Left kidney (tissue), 2 donors: Measurements from ENCODE around the gene ZGLP1. TPM values are rescaled to one million over a fixed set of nuclear protein-coding genes. Genes with fewer than 3 reads are reported as not detected.
"Not testable (repeated sequence)": the region's sequence is repeated elsewhere in the genome, so short reads cannot be mapped to it uniquely, and the experiment has no call there.

ENCODE experiments used
- DNase-seq: peaks from one replicate; pipeline ENCODE4 v3.0.0-alpha.2; 2013
- polyA plus RNA-seq: library from polyadenylated mRNA; unstranded; fragments of 120-200 nt; gene quantifications from one replicate; pipeline ENCODE4 v1.2.1, GENCODE V29; 2013; ENCODE audit not compliant: insufficient read length

ZGLP1 gene
- polyA plus RNA-seq, 1 donor, result 7.1 TPM

- DNase-seq, result no peak
Measured at GRCh38 chr19:10295305-10295846, 14.2 kb downstream of the ZGLP1 start.

- DNase-seq, result no peak
Measured at GRCh38 chr19:10294368-10294697, 15.3 kb downstream of the ZGLP1 start.

GRCh38 chr19:10293637-10294367, 15.8 kb downstream of the ZGLP1 start:
- no peak for DNase-seq

DNA sequence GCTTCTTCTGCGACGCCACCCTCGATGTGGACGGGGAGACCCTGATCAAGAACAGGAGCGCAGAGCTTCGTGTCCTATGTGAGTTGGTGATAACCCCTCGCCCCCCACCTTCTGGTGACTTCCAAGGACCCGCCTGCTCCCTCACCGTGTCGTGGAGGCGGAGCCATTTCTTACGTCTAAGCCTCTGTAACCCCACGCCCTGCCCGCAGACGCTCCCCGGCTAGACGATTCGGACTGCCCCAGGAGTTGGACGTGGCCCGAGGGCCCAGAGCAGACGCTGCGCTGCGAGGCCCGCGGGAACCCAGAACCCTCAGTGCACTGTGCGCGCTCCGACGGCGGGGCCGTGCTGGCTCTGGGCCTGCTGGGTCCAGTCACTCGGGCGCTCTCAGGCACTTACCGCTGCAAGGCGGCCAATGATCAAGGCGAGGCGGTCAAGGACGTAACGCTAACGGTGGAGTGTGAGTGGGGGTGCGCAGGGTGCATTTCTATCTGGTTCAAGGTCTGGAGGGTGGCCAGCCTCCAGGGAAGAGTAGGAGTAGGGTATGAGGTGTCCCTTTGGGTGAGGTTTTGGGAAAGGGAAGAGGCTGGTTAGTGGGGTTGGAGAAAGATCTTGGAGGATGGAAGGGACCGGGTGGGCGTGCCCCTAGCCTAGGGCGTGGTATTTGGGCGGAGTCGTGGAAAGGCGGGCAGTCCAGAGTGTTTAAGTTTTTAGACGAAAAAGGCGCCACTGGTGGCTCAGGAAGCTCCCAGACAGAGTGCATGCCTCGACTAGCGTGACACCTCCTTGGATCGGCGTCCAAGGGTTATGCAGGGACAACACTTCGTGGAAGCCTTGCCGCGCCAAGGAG, 16.6 kb downstream of the ZGLP1 start:
- no peak for DNase-seq

DNA sequence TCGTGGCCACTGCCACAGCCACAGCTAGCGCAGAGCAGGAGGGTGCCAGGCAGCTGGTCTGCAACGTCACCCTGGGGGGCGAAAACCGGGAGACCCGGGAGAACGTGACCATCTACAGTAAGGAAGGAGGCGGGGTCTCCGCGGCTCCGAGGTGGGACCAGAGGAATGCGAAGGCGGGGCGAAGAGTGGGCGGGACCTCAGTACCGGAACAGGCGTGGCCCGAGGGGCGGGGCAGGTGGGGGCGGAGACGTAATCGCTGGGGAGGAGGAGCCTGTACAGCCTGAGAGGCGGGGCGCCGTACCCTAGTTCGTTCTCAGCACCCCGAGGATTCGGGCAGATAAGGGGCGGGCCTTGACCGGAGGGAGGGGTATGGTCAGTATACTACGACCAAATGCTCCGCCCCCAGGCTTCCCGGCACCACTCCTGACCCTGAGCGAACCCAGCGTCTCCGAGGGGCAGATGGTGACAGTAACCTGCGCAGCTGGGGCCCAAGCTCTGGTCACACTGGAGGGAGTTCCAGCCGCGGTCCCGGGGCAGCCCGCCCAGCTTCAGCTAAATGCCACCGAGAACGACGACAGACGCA, 17.3 kb downstream of the ZGLP1 start:
- no peak for DNase-seq

DNA sequence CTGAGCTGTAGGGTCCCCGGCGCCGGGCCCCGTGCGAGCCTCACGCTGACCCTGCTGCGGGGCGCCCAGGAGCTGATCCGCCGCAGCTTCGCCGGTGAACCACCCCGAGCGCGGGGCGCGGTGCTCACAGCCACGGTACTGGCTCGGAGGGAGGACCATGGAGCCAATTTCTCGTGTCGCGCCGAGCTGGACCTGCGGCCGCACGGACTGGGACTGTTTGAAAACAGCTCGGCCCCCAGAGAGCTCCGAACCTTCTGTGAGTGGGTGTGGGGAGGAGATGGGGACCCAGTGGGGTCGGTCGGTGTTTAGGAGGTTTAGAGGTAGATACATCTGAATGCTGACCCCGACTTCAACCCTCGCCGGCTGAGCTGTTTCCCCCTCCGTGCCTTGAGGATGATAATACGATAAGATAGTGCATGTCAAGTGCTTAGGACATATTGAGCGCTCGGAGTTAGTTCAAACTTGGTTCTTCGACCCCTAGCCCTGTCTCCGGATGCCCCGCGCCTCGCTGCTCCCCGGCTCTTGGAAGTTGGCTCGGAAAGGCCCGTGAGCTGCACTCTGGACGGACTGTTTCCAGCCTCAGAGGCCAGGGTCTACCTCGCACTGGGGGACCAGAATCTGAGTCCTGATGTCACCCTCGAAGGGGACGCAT, 17.9 kb downstream of the ZGLP1 start:
- no peak for DNase-seq

GRCh38 chr19:10290876-10291553, 18.6 kb downstream of the ZGLP1 start:
- DNase-seq, result no peak

DNA sequence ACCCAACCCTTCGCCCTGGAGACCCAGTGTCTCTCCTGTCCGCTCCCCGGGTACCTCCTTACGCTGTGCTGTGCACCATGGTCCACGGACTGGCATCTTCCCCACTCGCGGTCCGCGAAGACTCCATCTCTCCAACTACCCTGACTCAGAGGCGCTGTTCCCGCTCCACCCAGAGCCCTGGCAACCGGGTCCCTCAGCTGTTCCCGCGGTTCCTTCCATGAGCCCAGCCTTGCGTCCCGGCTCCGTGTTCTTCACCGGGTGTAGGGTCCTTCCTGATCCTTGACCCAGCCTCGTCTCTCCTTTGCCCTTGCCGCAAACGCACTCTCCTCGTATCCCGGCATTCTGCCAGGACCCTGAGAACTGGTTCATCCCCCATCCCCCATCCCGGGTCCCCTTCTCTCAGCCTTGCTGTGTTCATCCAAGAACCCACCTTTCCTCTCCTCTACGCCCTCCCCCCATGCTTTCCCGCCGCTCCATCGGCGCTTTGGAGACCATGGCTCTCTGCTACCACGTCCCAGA, 19.2 kb downstream of the ZGLP1 start:
- no peak for DNase-seq

DNA sequence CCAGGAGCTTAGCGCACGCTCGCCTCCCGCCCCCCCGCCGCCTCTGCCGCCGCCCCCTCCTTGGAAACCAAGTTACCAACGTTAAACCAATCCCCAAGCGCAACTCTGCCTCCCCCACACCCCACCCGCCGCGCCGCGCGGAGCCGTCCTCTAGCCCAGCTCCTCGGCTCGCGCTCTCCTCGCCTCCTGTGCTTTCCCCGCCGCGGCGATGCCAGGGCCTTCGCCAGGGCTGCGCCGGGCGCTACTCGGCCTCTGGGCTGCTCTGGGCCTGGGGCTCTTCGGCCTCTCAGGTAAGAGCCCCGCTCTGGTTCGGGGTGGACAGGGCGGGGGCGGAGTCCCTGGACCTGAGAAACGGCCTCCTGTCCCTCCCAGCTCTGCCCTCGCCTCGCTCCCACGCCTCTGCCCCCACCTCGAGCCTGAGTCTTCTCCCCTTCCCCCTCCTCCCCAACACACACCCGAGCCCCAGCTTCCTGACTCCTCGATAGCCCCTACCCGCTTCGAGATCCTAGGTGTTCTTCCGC, 19.7 kb downstream of the ZGLP1 start, which contains the start of gene ICAM5:
TSS of gene ICAM5 (plus strand) at position 117 of the 521 bp plus-strand sequence. CDS start at position 209, 92 bp downstream.
- DNase-seq, result no peak

- no peak for DNase-seq
Measured at GRCh38 chr19:10289167-10289835, 20.3 kb downstream of the ZGLP1 start.

DNA sequence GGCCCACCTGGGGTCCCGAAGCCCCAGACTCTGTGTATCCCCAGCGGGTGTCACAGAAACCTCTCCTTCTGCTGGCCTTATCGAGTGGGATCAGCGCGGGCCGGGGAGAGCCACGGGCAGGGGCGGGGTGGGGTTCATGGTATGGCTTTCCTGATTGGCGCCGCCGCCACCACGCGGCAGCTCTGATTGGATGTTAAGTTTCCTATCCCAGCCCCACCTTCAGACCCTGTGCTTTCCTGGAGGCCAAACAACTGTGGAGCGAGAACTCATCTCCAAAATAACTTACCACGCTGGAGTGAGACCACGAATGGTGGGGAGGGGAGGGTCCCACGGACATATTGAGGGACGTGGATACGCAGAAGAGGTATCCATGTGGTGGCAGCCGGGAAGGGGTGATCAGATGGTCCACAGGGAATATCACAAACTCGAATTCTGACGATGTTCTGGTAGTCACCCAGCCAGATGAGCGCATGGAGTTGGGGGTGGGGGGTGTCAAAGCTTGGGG, 20.9 kb downstream of the ZGLP1 start:
- no peak for DNase-seq

GRCh38 chr19:10286803-10287737, 22.5 kb downstream of the ZGLP1 start, which contains the start of gene ICAM4:
Gene ICAM4, plus strand, starts transcription at chr19:10286955. Its CDS starts 58 bp downstream, at chr19:10287013.
- peak; percentile 81 for DNase-seq

GRCh38 chr19:10285393-10285792, 24.2 kb downstream of the ZGLP1 start:
- no peak for DNase-seq

- DNase-seq, result no peak
Measured at GRCh38 chr19:10284960-10285278, 24.7 kb downstream of the ZGLP1 start.

DNA sequence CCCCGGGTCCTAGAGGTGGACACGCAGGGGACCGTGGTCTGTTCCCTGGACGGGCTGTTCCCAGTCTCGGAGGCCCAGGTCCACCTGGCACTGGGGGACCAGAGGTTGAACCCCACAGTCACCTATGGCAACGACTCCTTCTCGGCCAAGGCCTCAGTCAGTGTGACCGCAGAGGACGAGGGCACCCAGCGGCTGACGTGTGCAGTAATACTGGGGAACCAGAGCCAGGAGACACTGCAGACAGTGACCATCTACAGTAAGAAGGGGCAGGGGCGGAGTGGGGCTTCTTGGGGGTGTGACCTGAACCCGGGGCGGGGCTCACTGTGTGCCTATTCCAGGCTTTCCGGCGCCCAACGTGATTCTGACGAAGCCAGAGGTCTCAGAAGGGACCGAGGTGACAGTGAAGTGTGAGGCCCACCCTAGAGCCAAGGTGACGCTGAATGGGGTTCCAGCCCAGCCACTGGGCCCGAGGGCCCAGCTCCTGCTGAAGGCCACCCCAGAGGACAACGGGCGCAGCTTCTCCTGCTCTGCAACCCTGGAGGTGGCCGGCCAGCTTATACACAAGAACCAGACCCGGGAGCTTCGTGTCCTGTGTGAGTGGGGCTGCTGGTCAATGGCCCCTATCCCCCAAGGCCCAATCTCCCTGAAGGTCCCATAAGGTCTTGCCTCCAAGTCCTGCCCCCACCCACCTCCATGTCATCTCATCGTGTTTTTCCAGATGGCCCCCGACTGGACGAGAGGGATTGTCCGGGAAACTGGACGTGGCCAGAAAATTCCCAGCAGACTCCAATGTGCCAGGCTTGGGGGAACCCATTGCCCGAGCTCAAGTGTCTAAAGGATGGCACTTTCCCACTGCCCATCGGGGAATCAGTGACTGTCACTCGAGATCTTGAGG, 25.3 kb downstream of the ZGLP1 start:
- DNase-seq, result no peak

GRCh38 chr19:10283301-10284064, 26.1 kb downstream of the ZGLP1 start:
- DNase-seq, result no peak

- DNase-seq, result not testable (repeated sequence)
Measured at GRCh38 chr19:10282043-10282442, 27.6 kb downstream of the ZGLP1 start.
